CD14-positive monocyte (primary cell): Measurements from ENCODE around the gene ATG4D. TPM values are rescaled to one million over a fixed set of nuclear protein-coding genes. Genes with fewer than 3 reads are reported as not detected.

Experiments
- DNase-seq, 3 donors: peaks; one replicate each; pipeline ENCODE4 v3.0.0-alpha.2; 2011 to 2022
- H2AFZ ChIP-seq: 2 replicates; pipeline ENCODE4 v1.6.0; 2012; ENCODE audit warnings: mild to moderate bottlenecking, low read depth, low read length, inconsistent platforms; ENCODE audit not compliant: insufficient read depth, poor library complexity, severe bottlenecking
- H3K27ac ChIP-seq, 2 donors: 1 replicate in 1 of 2; 2 replicates in 1 of 2; pipeline ENCODE4 v1.5.1; 2012 to 2013; ENCODE audit warnings: low read length in 2 of 2, control low read depth in 1 of 2, inconsistent platforms in 1 of 2, low read depth in 1 of 2, mild to moderate bottlenecking in 1 of 2
- H3K27me3 ChIP-seq, 2 donors: one replicate each; pipeline versions ENCODE4 v1.6.0 to v1.6.1; 2011 to 2013; ENCODE audit warnings: low read length in 2 of 2; ENCODE audit not compliant: control insufficient read depth in 2 of 2, insufficient read depth in 2 of 2
- H3K36me3 ChIP-seq, 2 donors: replicated peaks in 1 of 2; 1 replicate in 1 of 2; 2 replicates in 1 of 2; pipeline versions ENCODE4 v1.5.1 to v1.6.1; 2012 to 2013; ENCODE audit warnings: low read length in 2 of 2, control low read depth in 1 of 2, inconsistent platforms in 1 of 2, mild to moderate bottlenecking in 1 of 2; ENCODE audit not compliant: insufficient read depth in 2 of 2, control insufficient read depth in 1 of 2
- H3K4me1 ChIP-seq, 2 donors: 1 replicate in 1 of 2; 2 replicates in 1 of 2; pipeline versions ENCODE4 v1.5.1 to v1.6.1; 2012 to 2013; ENCODE audit warnings: low read length in 2 of 2, control low read depth in 1 of 2, inconsistent platforms in 1 of 2, mild to moderate bottlenecking in 1 of 2, moderate library complexity in 1 of 2; ENCODE audit not compliant: insufficient read depth in 2 of 2, control insufficient read depth in 1 of 2
- H3K4me2 ChIP-seq: replicated peaks from 2 replicates; pipeline ENCODE3; 2012; ENCODE audit warnings: low read length, moderate library complexity, mild to moderate bottlenecking; ENCODE audit not compliant: poor library complexity, severe bottlenecking; ENCODE audit errors: extremely low read depth
- H3K4me3 ChIP-seq, 3 experiments: fragments of 200-600 bp in 1 of 3; sonication (generic) in 1 of 3; replicated peaks in 1 of 3; 1 replicate in 2 of 3; 2 replicates in 1 of 3; pipeline ENCODE4 v1.5.1; 2011 to 2013; ENCODE audit warnings: low read length in 3 of 3, mild to moderate bottlenecking in 3 of 3, control low read depth in 2 of 3, low read depth in 2 of 3, inconsistent platforms in 1 of 3, moderate library complexity in 1 of 3
- H3K79me2 ChIP-seq: 2 replicates; pipeline ENCODE4 v1.6.0; 2012; ENCODE audit warnings: mild to moderate bottlenecking, control low read depth, inconsistent platforms, low read length, moderate library complexity; ENCODE audit not compliant: insufficient read depth
- H3K9ac ChIP-seq: 2 replicates; pipeline ENCODE4 v1.6.0; 2017; ENCODE audit warnings: low read length, mild to moderate bottlenecking; ENCODE audit not compliant: insufficient read depth, poor library complexity, severe bottlenecking
- H3K9me3 ChIP-seq, 2 donors: replicated peaks in 1 of 2; 1 replicate in 1 of 2; 2 replicates in 1 of 2; pipeline versions ENCODE4 v1.5.1 to v1.6.1; 2012 to 2013; ENCODE audit warnings: low read length in 2 of 2, control low read depth in 1 of 2; ENCODE audit not compliant: control insufficient read depth in 1 of 2, insufficient read depth in 1 of 2
- H4K20me1 ChIP-seq: 2 replicates; pipeline ENCODE4 v1.6.0; 2012; ENCODE audit warnings: mild to moderate bottlenecking, low read length, control low read depth, moderate library complexity; ENCODE audit not compliant: insufficient read depth
- H3K27ac Mint-ChIP-seq, 7 donors: one replicate each; pipeline ENCODE4 v1.8.0; 2020; ENCODE audit warnings: mild to moderate bottlenecking in 7 of 7, mixed read lengths in 7 of 7, moderate library complexity in 6 of 7, inconsistent platforms in 2 of 7
- H3K27me3 Mint-ChIP-seq, 3 donors: one replicate each; pipeline ENCODE4 v1.8.0; 2021 to 2022; ENCODE audit warnings: low read depth in 3 of 3, mild to moderate bottlenecking in 3 of 3, mixed read lengths in 3 of 3, moderate library complexity in 3 of 3, inconsistent platforms in 1 of 3
- H3K36me3 Mint-ChIP-seq, 2 donors: one replicate each; pipeline ENCODE4 v1.8.0; 2020; ENCODE audit warnings: mixed read lengths in 2 of 2, inconsistent platforms in 1 of 2, mild to moderate bottlenecking in 1 of 2
- H3K4me1 Mint-ChIP-seq: one replicate; pipeline ENCODE4 v1.8.0; 2020; ENCODE audit warnings: mild to moderate bottlenecking, mixed read lengths
- H3K4me3 Mint-ChIP-seq, 2 donors: one replicate each; pipeline ENCODE4 v1.8.0; 2020; ENCODE audit warnings: mild to moderate bottlenecking in 2 of 2, mixed read lengths in 2 of 2, moderate library complexity in 1 of 2
- H3K9me3 Mint-ChIP-seq, 7 donors: one replicate each; pipeline ENCODE4 v1.8.0; 2020 to 2022; ENCODE audit warnings: mixed read lengths in 7 of 7, mild to moderate bottlenecking in 6 of 7, moderate library complexity in 6 of 7, inconsistent platforms in 2 of 7
- WGBS: methylation state at CpG from one replicate; pipeline ENCODE4 v1.1.5; 2013; ENCODE audit warnings: missing lambda C conversion rate; ENCODE audit not compliant: insufficient coverage; 5-methylcytosine and 5-hydroxymethylcytosine counted together
- intact Hi-C, 2 donors: fragments of 100-400 bp; cut with micrococcal nuclease; formaldehyde crosslinking; loops; one replicate each; pipeline versions ENCODE4 v1.15.0 to v1.15.1; 2023
- polyA plus RNA-seq, 3 donors: library from polyadenylated mRNA; depleted of rRNA in 1 of 3; unstranded in 2 of 3; stranded (reverse) in 1 of 3; fragments of 300-500 nt in 2 of 3; fragments of >200 nt in 1 of 3; fragmentation: Illumina TruSeq in 2 of 3; gene quantifications; 1 replicate in 2 of 3; 2 replicates in 1 of 3; pipeline ENCODE4 v1.2.3, GENCODE V29; 2012 to 2021
- TF ChIP-seq, protein P1 (sequence below): fragments of 200-600 bp; IDR thresholded peaks from one replicate; pipeline ENCODE4 v1.8.0; 2022; ENCODE audit warnings: antibody characterized with exemption, mild to moderate bottlenecking

Gene ATG4D
- polyA plus RNA-seq, 3 donors = 10.7 to 52.8 (median 11.9) TPM

DNA sequence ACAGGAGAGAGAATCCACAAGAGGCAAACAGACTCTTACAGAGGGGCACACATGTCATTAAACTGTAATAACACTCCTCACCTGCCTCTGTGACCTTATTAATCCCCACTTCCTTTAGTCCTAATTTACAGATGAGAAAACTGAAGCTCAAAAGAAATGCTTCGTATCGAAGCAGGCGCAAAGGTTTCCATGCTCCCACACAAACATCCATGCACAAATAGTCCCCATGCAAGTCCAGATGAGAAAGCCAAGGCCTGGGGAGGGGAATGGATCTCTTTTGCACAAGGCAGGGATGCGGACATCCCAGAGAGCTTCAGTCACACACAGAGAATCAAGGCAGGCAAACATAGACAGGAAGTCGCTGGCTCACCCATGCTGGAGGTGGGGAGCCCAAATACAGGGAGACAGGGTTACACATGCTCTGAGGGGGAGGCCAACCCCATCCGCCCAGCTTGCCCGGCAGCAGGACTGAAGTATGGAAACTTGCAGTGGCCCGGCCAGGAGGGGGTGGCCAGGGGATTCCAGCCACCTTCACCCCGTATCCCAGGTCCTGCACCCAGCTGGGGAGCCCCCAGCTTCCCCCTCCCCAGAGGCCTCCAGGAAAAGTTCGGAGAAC is 26.9 kb upstream of the ATG4D start:
- no peaks in the 10 kb centered on the region for H3K36me3 ChIP-seq
- no peak overlapping the region for H3K27ac Mint-ChIP-seq
- H3K4me2 ChIP-seq = peak overlapping the region; percentile 46
- no peaks in the 10 kb centered on the region for H4K20me1 ChIP-seq
- no peak overlapping the region for H3K27ac ChIP-seq
- TF ChIP-seq, protein P1, sequence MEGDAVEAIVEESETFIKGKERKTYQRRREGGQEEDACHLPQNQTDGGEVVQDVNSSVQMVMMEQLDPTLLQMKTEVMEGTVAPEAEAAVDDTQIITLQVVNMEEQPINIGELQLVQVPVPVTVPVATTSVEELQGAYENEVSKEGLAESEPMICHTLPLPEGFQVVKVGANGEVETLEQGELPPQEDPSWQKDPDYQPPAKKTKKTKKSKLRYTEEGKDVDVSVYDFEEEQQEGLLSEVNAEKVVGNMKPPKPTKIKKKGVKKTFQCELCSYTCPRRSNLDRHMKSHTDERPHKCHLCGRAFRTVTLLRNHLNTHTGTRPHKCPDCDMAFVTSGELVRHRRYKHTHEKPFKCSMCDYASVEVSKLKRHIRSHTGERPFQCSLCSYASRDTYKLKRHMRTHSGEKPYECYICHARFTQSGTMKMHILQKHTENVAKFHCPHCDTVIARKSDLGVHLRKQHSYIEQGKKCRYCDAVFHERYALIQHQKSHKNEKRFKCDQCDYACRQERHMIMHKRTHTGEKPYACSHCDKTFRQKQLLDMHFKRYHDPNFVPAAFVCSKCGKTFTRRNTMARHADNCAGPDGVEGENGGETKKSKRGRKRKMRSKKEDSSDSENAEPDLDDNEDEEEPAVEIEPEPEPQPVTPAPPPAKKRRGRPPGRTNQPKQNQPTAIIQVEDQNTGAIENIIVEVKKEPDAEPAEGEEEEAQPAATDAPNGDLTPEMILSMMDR = no peak
- H3K4me3 Mint-ChIP-seq = peak overlapping the region; percentile 63 to 64
- H3K4me1 Mint-ChIP-seq = peaks cover 36% of the 10 kb centered on the region
- no peak overlapping the region for H3K4me3 ChIP-seq
- H3K9me3 ChIP-seq = peaks cover 0 to 44% of the 10 kb centered on the region in 2 donors
- H3K27me3 Mint-ChIP-seq = peaks cover 67 to 86% (median 72%) of the 10 kb centered on the region in 3 donors
- 69% methylated on average over 5 of the region's 10 CpGs for WGBS
- no peak for DNase-seq
- peaks cover 50 to 76% of the 10 kb centered on the region in 2 donors for H3K27me3 ChIP-seq
- H3K9ac ChIP-seq = no peak overlapping the region
- no peak overlapping the region for H2AFZ ChIP-seq
- H3K36me3 Mint-ChIP-seq = peaks cover 3 to 22% of the 10 kb centered on the region in 2 donors
- H3K4me1 ChIP-seq = peaks cover 23 to 40% of the 10 kb centered on the region in 2 donors
- no peaks in the 10 kb centered on the region for H3K79me2 ChIP-seq
- peaks cover 0 to 24% (median 16%) of the 10 kb centered on the region in 7 donors for H3K9me3 Mint-ChIP-seq
- intact Hi-C loops = no loop called here

DNA sequence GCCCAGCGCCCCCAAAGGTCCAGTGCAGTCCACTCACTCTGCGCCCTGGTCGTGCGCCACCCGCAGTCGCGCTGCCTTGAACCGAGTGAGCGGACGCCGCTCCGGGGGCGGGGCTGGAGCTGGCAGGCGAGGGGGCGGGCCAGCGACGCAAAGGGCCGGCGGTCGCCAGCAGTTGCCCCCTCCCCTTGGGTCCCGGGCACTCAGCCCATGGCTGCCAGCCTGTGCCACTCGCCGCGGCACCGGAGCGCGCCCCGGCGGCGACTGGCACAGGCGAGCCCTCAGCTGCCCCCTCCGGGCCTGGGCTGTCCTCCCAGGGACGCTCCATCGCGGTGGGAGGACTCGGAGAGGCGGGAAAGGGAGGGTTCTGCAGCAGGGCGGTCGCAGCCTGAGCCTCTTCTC is 26.3 kb upstream of the ATG4D start, which contains the start of gene S1PR5:
S1PR5 (minus strand) TSS at position 87 of the 399 bp plus-strand sequence. CDS start 2,436 bp downstream, outside the sequence.
- Histone ChIP-seq H3K9me3 (peaks cover 0 to 44% of the 10 kb centered on the region in 2 donors), H3K4me1 (peaks cover 18 to 35% of the 10 kb centered on the region in 2 donors), H3K4me3 (no peak within 1 kb of the TSS), H3K4me2 (peak within 1 kb of the TSS; percentile 46), H3K27ac (no peak within 1 kb of the TSS), H3K9ac (no peak within 1 kb of the TSS), H2AFZ (no peak within 1 kb of the TSS), H3K79me2 (no peaks in the 10 kb centered on the region), H3K27me3 (peaks cover 50 to 78% of the 10 kb centered on the region in 2 donors), H4K20me1 (no peaks in the 10 kb centered on the region), H3K36me3 (no peaks in the 10 kb centered on the region)
- H3K4me1 Mint-ChIP-seq = peaks cover 30% of the 10 kb centered on the region
- 3% methylated on average over 39 of the region's 39 CpGs for WGBS
- H3K27me3 Mint-ChIP-seq = peaks cover 67 to 91% (median 76%) of the 10 kb centered on the region in 3 donors
- H3K27ac Mint-ChIP-seq = peak within 1 kb of the TSS in 1 of 7 donors; percentile 38
- no peak for DNase-seq
- H3K36me3 Mint-ChIP-seq = peaks cover 3 to 22% of the 10 kb centered on the region in 2 donors
- H3K9me3 Mint-ChIP-seq = peaks cover 0 to 24% (median 16%) of the 10 kb centered on the region in 7 donors
- TF ChIP-seq, protein P1 = no peak
- intact Hi-C loops = no loop called here
- peak within 1 kb of the TSS; percentile 64 to 86 for H3K4me3 Mint-ChIP-seq
